ENCODE measurements around the gene WDR82.

GRCh38 chr3:52317208-52318000 is 39.0 kb upstream of the WDR82 start:
- TF ChIP-seq CTCF (IDR thresholded peaks at IDR 0.05) (no peak), POLR2A (IDR thresholded peaks at IDR 0.05) (no peak)

All from adrenal gland (tissue), 5 donors.